ENCODE measurements around the gene TMEM80.
"Not testable (repeated sequence)": the region's sequence is repeated elsewhere in the genome, so short reads cannot be mapped to it uniquely, and the experiment has no call there.

Gene TMEM80

GRCh38 chr11:721247-721740 lies 25.7 kb downstream of the TMEM80 start:
- DNase-seq (ENCODE audit: low spot score) = no peak

GRCh38 chr11:721741-722345 lies 26.2 kb downstream of the TMEM80 start:
- DNase-seq (ENCODE audit: low spot score) = no peak

DNA sequence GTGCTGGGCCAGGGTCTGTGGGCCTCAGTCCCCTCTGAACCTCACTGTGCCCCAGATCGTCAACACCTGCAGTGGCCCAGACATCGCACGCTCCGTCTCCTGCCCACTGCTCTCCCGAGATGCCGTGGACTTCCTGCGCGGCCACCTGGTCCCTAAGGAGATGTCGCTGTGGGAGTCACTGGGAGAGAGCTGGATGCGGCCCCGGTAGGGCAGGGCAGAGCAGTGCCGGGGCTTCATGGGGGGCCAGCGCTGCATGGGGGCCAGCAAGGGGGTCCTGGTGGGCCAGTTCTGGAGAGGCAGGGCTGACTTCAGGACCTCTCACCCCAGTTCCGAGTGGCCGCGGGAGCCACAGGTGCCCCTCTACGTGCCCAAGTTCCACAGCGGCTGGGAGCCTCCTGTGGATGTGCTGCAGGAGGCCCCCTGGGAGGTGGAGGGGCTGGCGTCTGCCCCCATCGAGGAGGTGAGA lies 26.8 kb downstream of the TMEM80 start:
- DNase-seq (ENCODE audit: low spot score) = no peak

GRCh38 chr11:723120-723883 lies 27.7 kb downstream of the TMEM80 start:
- peak; percentile 33 for DNase-seq (ENCODE audit: low spot score)

DNA sequence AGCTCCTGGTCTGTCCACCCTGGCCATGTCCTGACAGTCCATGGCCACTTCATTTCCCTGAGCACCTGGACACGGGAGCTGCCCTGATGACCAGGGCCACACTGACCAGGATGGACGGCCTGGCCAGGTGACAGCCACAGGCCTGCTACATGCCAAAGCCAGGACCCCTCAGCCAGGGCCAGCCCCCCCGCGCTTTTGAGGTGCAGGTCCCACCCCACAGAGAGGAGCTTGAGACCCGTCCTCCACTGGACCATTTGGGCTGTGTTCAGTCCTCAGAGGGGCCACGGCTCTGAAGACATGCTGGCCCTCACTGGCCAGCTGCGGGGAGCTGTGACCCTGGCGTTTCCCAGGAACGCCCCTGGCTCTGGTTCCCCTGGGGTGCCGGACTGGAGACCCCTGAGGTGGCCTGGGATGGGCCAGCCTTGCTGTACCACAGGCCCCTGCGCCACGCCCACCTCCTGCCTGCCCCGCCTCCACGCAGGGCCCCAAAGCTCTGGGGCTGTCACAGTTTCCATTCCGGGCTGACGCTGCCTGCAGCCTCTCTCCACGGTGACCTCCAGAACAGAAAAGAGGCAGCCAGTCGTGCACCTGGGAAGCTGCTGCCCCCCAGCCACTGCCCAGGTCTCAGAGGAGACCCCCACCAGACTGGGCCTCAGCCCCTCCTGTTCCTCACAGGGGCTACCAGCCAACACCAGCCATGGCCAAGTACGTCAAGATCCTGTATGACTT lies 28.6 kb downstream of the TMEM80 start:
- no peak for DNase-seq (ENCODE audit: low spot score)

DNA sequence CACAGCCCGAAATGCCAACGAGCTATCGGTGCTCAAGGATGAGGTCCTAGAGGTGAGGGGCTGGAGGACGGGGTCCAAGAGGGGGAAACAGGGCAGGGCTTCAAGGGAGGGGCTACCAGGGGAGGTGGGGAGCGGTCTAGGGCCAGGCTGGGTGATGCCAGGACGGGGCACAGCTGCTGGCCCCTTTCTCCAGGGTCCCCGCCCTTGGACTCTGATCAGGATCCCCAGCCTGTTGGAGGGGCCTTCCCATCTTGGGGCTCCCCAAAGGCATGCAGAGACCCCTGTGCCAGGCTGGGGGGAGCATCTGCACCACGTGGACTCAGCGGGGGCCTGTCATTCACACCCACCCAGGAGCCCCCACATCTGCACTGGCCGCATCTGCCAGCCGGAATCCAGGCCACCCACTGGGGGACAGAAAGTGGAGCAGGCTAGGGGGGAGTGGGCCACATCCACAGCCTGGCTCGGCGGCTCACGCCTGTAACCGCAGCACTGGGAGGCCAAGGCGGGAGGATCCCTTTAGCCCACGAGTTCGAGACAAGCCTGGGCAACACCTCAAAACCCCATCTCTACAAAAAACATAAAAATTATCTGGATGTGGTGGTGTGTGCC lies 29.3 kb downstream of the TMEM80 start:
- no peak for DNase-seq (ENCODE audit: low spot score)

- no peak for DNase-seq (ENCODE audit: low spot score)
These were observed 30.1 kb downstream of the TMEM80 start for GRCh38 chr11:725624-726202.

DNA sequence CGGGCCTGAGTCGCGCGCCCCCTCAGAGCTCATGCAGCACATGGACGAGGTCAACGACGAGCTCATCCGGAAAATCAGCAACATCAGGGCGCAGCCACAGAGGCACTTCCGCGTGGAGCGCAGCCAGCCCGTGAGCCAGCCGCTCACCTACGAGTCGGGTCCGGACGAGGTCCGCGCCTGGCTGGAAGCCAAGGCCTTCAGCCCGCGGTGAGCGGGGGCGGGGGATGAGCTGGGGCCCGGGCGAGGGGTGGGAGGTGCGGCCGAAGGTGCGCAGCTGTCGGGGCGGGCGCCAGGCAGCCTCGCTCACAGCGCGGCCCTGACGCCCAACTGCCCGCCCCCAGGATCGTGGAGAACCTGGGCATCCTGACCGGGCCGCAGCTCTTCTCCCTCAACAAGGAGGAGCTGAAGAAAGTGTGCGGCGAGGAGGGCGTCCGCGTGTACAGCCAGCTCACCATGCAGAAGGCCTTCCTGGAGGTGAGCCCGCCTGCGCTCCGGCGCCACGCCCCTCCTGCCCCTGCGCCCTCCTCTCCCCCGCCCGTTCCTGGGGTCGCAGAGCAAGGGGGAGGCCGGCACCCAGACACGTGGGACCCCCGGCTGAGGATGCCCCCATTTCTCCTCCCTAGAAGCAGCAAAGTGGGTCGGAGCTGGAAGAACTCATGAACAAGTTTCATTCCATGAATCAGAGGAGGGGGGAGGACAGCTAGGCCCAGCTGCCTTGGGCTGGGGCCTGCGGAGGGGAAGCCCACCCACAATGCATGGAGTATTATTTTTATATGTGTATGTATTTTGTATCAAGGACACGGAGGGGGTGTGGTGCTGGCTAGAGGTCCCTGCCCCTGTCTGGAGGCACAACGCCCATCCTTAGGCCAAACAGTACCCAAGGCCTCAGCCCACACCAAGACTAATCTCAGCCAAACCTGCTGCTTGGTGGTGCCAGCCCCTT lies 30.9 kb downstream of the TMEM80 start:
- DNase-seq (ENCODE audit: low spot score) = no peak

GRCh38 chr11:727281-727701 lies 31.7 kb downstream of the TMEM80 start:
- DNase-seq (ENCODE audit: low spot score) = no peak

- DNase-seq (ENCODE audit: low spot score) = peak; percentile 80
These were observed 32.5 kb downstream of the TMEM80 start for GRCh38 chr11:727859-728748.

DNA sequence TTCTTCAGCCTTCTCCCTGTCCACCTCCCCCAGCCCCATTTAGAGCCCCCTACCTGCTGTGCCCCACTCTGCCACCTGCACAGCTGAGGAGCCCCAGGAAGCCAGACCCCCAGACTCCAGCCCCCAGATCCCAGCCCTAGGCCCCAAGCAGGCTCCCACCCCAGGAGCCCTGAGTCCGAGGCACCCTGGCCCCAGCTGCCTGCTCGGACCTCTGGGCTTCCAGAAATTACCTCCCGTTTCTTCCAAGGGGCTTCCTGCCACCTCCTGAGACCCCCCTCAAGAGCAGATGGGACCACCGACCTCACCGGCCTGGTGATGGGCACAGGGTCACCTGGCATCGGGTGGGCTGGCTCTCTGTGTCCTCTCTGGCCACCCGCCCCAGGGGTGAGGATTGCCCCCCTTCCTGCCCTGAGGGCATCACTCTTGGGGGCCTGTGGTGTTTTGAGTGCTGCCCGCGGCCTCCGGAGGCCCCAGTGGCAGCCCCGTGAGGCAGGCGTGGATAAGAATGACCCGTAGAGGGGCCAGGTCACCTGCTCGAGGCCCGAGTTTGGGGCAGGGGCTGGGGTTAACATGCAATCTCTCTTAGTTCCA lies 33.4 kb downstream of the TMEM80 start:
- no peak for DNase-seq (ENCODE audit: low spot score)

DNA sequence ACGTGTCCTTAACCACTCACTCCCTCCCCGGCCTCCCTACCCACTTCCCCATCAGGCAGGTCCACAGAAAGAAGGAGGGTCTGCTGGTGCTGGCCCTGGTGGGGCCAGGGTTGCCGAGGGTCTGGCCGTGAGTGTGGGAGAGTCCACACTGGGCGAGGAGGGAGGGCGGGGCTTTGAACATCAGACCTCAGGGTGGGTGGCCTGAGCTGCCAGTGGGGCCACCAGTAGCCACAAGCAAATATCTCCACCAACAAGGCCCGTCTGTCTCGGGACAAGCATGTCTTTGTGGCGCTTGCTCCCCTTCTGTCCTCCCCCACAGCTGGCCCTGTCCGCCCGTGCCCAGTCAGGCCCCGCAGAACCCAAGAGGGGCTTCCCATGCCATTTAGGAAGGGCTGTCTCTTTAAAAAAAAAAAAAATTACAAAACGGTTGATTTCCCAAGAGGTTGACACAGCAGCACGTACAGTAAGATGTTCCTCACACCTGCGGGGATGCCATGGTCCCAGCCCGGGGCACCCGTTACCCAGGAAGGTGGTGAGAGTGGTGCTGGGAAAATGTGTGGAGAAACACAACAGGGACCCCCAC lies 34.0 kb downstream of the TMEM80 start:
- DNase-seq (ENCODE audit: low spot score) = no peak

DNA sequence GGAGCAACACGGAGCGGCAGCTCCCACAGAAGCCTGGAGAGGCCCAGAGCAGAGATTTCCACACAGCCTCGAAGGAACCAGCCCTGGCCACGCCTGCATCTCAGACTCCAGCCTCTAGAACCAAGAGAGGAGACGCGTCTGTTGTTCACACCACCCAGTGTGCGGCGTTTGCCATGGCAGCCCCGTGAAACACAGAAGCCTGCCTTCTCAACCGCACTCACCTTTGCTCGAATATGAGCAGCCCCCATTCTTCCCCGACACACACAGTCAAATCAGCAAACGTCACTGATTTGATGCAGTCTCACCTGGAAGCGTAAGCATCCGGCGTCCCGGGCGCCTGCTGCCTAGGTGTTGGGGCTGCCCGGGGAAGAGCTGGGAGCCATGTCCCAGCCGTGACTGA lies 37.5 kb downstream of the TMEM80 start:
- DNase-seq (ENCODE audit: low spot score) = no peak

GRCh38 chr11:734541-734940 lies 38.9 kb downstream of the TMEM80 start:
- DNase-seq (ENCODE audit: low spot score) = not testable (repeated sequence)

- no peak for DNase-seq (ENCODE audit: low spot score)
These were observed 41.8 kb downstream of the TMEM80 start for GRCh38 chr11:737366-737765.

- DNase-seq (ENCODE audit: low spot score) = not testable (repeated sequence)
These were observed 42.3 kb downstream of the TMEM80 start for GRCh38 chr11:737899-738298.

DNA sequence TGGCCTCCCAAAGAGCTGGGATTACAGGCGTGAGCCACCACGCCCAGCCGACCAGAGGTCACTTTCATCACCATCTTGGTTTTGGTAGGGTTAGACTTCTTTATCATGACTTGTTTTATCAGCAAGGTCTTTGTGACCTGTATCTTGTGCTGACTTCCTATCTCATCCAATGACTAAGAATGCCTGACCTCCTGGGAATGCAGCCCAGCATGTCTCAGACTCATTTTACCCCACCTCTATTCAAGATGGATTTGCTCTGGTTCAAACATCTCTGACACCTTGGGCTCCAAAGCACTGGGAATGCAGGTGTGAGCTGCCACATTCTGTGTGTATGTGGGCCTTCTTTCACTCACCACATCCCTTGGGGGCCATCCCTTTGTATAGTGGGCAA lies 46.5 kb downstream of the TMEM80 start:
- no peak for DNase-seq (ENCODE audit: low spot score)

DNA sequence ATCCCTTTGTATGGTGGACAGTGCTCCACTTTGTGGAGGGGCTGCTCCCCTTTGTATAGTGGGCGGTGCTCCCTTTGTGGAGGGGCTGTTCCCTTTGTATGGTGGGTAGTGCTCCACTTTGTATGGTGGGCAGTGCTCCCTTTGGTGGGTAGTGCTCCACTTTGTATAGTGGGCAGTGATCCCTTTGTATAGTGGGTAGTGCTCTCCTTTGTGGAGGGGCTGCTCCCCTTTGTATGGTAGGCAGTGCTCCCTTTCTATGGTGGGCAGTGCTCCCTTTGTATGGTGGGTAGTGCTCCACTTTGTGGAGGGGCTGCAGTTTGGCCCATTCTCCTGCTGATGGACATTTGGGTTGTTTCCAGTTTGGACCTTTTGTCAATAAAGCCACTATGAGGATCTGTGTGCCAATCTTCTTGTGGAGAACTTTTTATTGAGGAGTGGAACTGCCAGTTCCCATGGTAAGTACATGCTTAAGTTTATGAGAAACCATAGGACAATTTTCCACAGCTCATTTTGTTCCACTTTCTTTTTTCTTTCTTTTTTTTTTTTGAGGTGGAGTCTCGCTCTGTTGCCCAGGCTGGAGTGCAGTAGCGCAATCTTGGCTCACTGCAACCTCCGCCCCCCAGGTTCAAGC lies 47.1 kb downstream of the TMEM80 start:
- DNase-seq (ENCODE audit: low spot score) = no peak

DNA sequence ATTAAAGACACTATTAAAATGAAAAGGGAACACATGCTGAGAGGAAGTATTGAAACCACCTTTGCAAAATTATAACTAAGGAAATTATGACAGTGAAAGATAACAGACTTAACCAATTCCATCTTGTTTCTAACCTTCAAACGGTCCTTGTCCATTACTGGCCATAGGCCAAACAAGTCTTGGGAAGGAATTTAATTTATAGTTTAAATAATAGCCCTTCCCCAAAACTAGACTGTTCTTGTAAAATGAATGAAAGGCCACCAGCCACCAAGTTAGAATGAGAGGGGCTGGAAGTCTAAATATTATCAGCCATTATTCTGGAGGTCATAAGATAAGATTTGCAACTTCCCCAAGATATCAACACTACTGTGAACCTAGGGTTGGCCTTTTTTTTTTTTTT lies 49.8 kb downstream of the TMEM80 start:
- no peak for DNase-seq (ENCODE audit: low spot score)

Data from LoVo (cell line).